ENCODE data around the gene ZMYND15. TPM values are rescaled to one million over a fixed set of nuclear protein-coding genes. Genes with fewer than 3 reads are reported as not detected.

Gene ZMYND15
- total RNA-seq, 1 donor from 2014 or later: not detected

- no peak for DNase-seq
- TF ChIP-seq CTCF (IDR thresholded peaks at IDR 0.05; ENCODE audit: partially characterized antibody, unreplicated experiment): no peak
- H3K4me1 Mint-ChIP-seq (ENCODE audit: low read depth, unreplicated experiment): peaks cover 2% of the 10 kb centered on the region
- H3K27me3 Mint-ChIP-seq (ENCODE audit: unreplicated experiment): peaks cover 2% of the 10 kb centered on the region
- H3K36me3 Mint-ChIP-seq (ENCODE audit: unreplicated experiment): no peaks in the 10 kb centered on the region
- no peak overlapping the region for H3K27ac Mint-ChIP-seq (ENCODE audit: unreplicated experiment)
- H3K4me3 Mint-ChIP-seq (ENCODE audit: unreplicated experiment): no peak overlapping the region
- peaks cover 1% of the 10 kb centered on the region for H3K9me3 Mint-ChIP-seq (ENCODE audit: unreplicated experiment)
Measured at GRCh38 chr17:4782652-4783051, 43.0 kb downstream of the ZMYND15 start.

- Mint-ChIP-seq H3K27ac (ENCODE audit: unreplicated experiment) (no peak overlapping the region), H3K4me1 (ENCODE audit: low read depth, unreplicated experiment) (peaks cover 9% of the 10 kb centered on the region), H3K36me3 (ENCODE audit: unreplicated experiment) (no peaks in the 10 kb centered on the region), H3K4me3 (ENCODE audit: unreplicated experiment) (no peak overlapping the region), H3K27me3 (ENCODE audit: unreplicated experiment) (peaks cover 4% of the 10 kb centered on the region), H3K9me3 (ENCODE audit: unreplicated experiment) (peaks cover 4% of the 10 kb centered on the region)
- no peak for DNase-seq
- TF ChIP-seq CTCF (IDR thresholded peaks at IDR 0.05; ENCODE audit: partially characterized antibody, unreplicated experiment): no peak
Measured at GRCh38 chr17:4785311-4786105, 45.9 kb downstream of the ZMYND15 start.

GRCh38 chr17:4786106-4786511 is 46.5 kb downstream of the ZMYND15 start, which contains the start of gene VMO1:
Gene VMO1 (minus strand): TSS chr17:4786364. CDS start chr17:4786352, 12 bp downstream.
- H3K27me3 Mint-ChIP-seq (ENCODE audit: unreplicated experiment): peaks cover 7% of the 10 kb centered on the region
- peaks cover 7% of the 10 kb centered on the region for H3K9me3 Mint-ChIP-seq (ENCODE audit: unreplicated experiment)
- H3K4me1 Mint-ChIP-seq (ENCODE audit: low read depth, unreplicated experiment): peaks cover 12% of the 10 kb centered on the region
- TF ChIP-seq CTCF (IDR thresholded peaks at IDR 0.05; ENCODE audit: partially characterized antibody, unreplicated experiment): no peak
- peak within 1 kb of the TSS; percentile 43 for H3K27ac Mint-ChIP-seq (ENCODE audit: unreplicated experiment)
- no peaks in the 10 kb centered on the region for H3K36me3 Mint-ChIP-seq (ENCODE audit: unreplicated experiment)
- H3K4me3 Mint-ChIP-seq (ENCODE audit: unreplicated experiment): no peak within 1 kb of the TSS
- peak; percentile 58 for DNase-seq

GRCh38 chr17:4786516-4786915 is 46.9 kb downstream of the ZMYND15 start:
- Mint-ChIP-seq H3K27ac (ENCODE audit: unreplicated experiment) (peak overlapping the region; percentile 43), H3K4me1 (ENCODE audit: low read depth, unreplicated experiment) (peaks cover 12% of the 10 kb centered on the region), H3K4me3 (ENCODE audit: unreplicated experiment) (no peak overlapping the region), H3K9me3 (ENCODE audit: unreplicated experiment) (peaks cover 7% of the 10 kb centered on the region), H3K27me3 (ENCODE audit: unreplicated experiment) (peaks cover 7% of the 10 kb centered on the region), H3K36me3 (ENCODE audit: unreplicated experiment) (no peaks in the 10 kb centered on the region)
- TF ChIP-seq CTCF (IDR thresholded peaks at IDR 0.05; ENCODE audit: partially characterized antibody, unreplicated experiment): no peak
- DNase-seq: no peak

GRCh38 chr17:4788159-4788806 is 48.6 kb downstream of the ZMYND15 start:
- Mint-ChIP-seq H3K4me1 (ENCODE audit: low read depth, unreplicated experiment) (peaks cover 12% of the 10 kb centered on the region), H3K36me3 (ENCODE audit: unreplicated experiment) (no peaks in the 10 kb centered on the region), H3K27ac (ENCODE audit: unreplicated experiment) (peak overlapping the region; percentile 33), H3K9me3 (ENCODE audit: unreplicated experiment) (peaks cover 7% of the 10 kb centered on the region), H3K4me3 (ENCODE audit: unreplicated experiment) (peak overlapping the region; percentile 80), H3K27me3 (ENCODE audit: unreplicated experiment) (peaks cover 7% of the 10 kb centered on the region)
- DNase-seq: no peak
- no peak for TF ChIP-seq CTCF (IDR thresholded peaks at IDR 0.05; ENCODE audit: partially characterized antibody, unreplicated experiment)

All from glutamatergic neuron (in vitro differentiated cells).